K562 treated with DMSO at 1 percent for 12 hours (cell line): ENCODE data around the gene SSRP1. TPM values are rescaled to one million over a fixed set of nuclear protein-coding genes. Genes with fewer than 3 reads are reported as not detected.

Experiments
- total RNA-seq: library from RNA; unstranded; fragments of 300-600 nt; gene quantifications from 2 replicates; pipeline ENCODE4 v1.2.3, GENCODE V29; 2022; ENCODE audit not compliant: insufficient read depth

SSRP1 gene
- 102 and 170 TPM in 2 replicates for total RNA-seq

DNA sequence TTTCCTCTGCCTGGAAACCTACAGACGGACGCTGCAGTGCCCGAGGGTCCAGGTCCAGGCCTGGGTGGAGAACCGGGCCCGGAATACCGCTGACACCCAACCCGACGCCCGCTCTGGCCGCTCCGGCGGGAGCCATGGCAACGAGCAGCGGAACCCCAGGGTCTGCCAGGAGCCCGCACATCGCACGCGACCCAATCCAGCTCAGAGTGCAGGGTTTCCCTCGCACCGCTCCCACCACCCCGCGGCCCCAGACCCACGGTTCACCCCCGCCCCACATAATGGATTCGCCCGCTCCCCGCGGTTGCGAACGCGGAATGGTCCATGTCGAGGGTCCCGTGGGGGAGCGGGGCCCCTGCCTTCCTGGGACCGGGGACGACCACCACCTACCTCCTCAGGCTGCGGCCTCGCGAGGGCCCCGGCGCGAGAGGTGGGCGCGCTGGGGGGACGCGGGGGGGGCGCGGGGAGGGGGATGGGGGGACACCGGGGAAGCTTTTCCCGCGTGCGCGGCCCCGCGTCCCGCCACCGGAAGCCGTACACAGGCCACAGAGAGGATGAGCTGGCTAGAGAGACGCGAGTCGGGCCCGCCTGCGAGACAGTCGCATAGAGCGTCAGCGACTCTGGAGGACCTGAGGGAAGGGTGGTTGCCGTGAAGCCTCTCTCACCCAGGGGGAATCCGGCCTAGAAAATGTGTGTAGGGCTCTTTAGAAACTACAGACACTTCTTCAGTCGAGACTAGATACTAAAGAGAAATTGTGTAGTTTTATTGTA lies at the start of gene SSRP1:
TSS of gene SSRP1 (minus strand) at position 550 of the 768 bp plus-strand sequence. CDS start 771 bp downstream, outside the sequence.

GRCh38 chr11:57380975-57381374 lies 45.3 kb upstream of the SSRP1 start, which contains the start of gene PRG3:
PRG3 (minus strand) TSS chr11:57381150; CDS start chr11:57380708, 442 bp downstream.

DNA sequence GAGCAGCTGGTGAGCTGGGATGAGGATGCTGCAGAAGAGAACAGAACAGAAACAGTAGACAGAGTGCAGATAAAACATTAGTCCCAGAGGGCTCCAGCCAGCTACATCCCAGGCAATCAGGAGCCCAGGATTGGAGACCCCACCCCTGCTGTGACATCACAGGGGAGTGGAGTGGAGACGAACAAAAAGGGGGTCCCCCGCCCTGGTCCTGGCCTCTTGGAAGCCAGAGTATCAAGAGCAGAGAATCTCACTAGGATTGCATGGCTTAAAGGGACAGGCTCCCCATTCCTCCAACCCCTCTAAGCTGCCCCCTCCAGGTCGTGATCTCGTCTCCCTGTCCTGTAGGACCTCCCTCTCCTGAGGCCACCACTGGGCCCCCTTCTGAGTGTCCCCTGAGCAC lies 2.5 kb upstream of the SSRP1 start, which contains the start of gene P2RX3:
TSS of gene P2RX3 (plus strand) at position 211 of the 400 bp plus-strand sequence. CDS start 199 bp downstream, outside the sequence.

DNA sequence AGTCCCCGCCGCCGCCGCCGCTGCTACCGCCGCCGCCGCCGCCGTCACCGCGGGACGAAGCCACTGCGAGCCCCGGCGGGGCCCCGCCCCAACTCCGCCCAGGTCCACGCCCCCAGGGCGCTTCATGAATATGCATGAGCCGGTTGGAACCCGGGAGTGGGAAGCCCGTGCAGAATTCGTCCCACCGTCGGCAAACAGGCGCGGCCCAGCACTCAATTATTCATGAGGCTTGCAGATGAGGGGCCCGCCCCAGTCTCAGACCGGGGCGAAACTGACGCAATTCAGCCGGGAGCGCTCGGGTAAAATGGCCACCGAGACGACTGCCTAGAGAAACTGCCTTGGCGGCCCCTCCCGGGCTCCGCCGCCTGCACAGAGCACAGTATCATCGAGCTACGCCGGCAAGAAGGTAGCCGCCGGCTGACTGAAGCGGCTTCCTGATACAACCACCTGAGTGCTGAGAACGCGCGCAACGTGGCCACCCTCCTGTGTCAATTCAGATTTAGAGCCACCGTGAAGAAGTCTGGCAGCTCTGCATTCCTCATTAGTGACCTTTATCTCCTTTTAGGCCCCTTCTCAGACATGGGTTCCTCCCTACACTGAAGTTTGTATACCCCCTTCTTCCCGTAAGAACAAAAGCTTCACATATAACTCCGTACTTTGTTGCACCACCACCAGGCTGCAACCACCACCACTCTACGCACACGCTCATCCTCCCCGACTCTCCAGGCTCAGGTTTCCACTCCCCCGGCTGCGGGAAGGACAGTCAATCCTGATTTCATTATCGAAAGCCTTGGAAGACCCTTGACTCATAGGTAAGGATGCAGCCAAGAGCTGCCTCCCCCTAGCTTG lies 10.6 kb downstream of the SSRP1 start, which contains the start of gene TNKS1BP1:
TSS of gene TNKS1BP1 (minus strand) at position 67 of the 849 bp plus-strand sequence. CDS start 3,067 bp downstream, outside the sequence.

Other genes with a start within 250 kb of the SSRP1 start
- gene LRRC55, start 153.9 kb downstream of the SSRP1 start, total RNA-seq: not detected in 2 replicates
- gene APLNR, start 98.6 kb downstream of the SSRP1 start, total RNA-seq: 0.57 and 0.69 TPM in 2 replicates
- gene TNKS1BP1, start 10.9 kb downstream of the SSRP1 start, total RNA-seq: 23.4 and 35.7 TPM in 2 replicates
- gene P2RX3, start 2.5 kb upstream of the SSRP1 start, total RNA-seq: not detected in 2 replicates
- gene PRG3, start 45.3 kb upstream of the SSRP1 start, total RNA-seq: not detected in 2 replicates
- gene PRG2, start 54.8 kb upstream of the SSRP1 start, total RNA-seq: 22.1 and 34.6 TPM in 2 replicates
- gene SLC43A3, start 91.2 kb upstream of the SSRP1 start, total RNA-seq: 65.5 and 138 TPM in 2 replicates
- 6.4 and 6.8 TPM in 2 replicates for gene RTN4RL2, start 124.6 kb upstream of the SSRP1 start, total RNA-seq
- 60.4 and 87.0 TPM in 2 replicates for gene SLC43A1, start 179.8 kb upstream of the SSRP1 start, total RNA-seq
- 40.3 and 58.1 TPM in 2 replicates for gene TIMM10, start 194.9 kb upstream of the SSRP1 start, total RNA-seq
- 1.1 TPM in 1 of 2 replicates, not detected in the other for gene SMTNL1, start 201.7 kb upstream of the SSRP1 start, total RNA-seq
- gene UBE2L6, start 231.8 kb upstream of the SSRP1 start, total RNA-seq: 84.8 and 114 TPM in 2 replicates